ENCODE measurements around the gene LMBR1.

DNA sequence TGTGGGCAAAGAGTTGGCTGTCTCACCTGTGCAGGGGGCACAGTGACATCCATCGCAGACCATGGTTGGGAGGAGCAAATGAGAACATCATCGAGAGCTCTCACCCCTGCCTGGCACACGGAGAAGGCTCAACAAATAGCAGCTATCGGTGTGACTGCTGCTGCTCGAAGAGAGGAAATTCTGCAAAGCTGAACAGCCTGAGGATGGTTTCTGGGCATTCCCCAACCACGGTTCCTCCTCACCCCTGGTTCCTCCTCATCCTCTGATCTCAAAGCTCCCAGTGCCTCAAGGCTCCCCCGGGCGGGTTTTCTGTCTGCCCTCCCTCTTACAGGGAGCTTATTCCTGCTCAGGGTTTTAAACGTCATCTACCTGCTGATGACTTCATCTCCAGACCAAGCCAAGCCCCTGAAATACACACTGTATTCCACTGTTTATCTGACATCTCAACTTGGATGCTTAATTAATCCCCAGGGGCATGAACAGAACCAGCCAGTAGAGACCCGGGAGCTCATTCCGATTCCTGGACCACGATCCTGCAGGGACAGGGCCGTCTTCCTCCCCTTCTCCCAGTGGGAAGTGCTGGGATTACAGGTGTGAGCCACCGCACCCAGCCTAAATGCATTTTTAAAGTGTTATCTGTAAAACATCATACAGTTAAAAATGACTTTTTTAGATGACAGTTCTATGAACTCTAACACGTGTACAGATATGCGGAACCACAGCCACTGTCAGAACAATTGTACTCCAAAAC is 37.0 kb upstream of the LMBR1 start:
- TF ChIP-seq, protein P1, sequence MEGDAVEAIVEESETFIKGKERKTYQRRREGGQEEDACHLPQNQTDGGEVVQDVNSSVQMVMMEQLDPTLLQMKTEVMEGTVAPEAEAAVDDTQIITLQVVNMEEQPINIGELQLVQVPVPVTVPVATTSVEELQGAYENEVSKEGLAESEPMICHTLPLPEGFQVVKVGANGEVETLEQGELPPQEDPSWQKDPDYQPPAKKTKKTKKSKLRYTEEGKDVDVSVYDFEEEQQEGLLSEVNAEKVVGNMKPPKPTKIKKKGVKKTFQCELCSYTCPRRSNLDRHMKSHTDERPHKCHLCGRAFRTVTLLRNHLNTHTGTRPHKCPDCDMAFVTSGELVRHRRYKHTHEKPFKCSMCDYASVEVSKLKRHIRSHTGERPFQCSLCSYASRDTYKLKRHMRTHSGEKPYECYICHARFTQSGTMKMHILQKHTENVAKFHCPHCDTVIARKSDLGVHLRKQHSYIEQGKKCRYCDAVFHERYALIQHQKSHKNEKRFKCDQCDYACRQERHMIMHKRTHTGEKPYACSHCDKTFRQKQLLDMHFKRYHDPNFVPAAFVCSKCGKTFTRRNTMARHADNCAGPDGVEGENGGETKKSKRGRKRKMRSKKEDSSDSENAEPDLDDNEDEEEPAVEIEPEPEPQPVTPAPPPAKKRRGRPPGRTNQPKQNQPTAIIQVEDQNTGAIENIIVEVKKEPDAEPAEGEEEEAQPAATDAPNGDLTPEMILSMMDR (IDR thresholded peaks at IDR 0.05; ENCODE audit: poor library complexity) = no peak
- TF ChIP-seq EZH2phosphoT487 (IDR thresholded peaks at IDR 0.05; ENCODE audit: low read depth, severe bottlenecking, unreplicated experiment) (no peak), EZH2 (IDR thresholded peaks at IDR 0.05; ENCODE audit: borderline replicate concordance) (no peak)
